Measurements from ENCODE around the gene TTI1.

The TTI1 gene

DNA sequence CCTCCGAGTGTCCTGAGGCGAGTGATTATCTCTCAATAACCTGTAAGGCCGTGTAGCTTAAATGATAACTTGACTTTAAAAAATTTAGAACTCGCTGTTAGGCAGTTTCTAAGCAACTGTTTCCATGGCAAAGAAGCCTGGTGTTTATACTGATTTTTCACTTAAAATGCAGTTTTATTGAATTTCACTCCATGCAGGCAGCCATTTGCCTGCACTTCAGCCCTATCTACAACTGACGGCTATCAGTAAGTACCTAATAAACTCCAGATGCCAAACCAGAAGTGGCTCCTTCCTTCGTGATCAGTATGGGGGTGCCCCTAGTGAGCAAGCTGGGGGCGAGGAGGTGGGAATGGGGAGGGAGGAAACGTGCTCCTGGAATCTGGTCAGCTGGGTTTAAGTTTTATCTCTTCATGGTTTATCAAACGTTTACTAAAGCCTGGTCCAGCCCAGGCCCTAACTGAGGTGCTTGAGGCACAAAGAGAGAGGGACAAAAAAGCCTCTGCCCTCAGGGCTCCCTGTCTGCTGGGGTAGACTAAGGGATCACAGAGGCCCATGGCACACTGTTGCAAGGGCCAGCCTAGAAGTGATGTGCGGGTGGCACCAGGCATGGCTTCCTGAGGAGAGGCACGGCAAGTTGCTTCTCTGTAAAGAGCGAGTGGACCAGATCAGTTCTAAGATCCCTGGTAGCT is 45.5 kb downstream of the TTI1 start:
- DNase-seq (ENCODE audit: low spot score) = no peak

DNA sequence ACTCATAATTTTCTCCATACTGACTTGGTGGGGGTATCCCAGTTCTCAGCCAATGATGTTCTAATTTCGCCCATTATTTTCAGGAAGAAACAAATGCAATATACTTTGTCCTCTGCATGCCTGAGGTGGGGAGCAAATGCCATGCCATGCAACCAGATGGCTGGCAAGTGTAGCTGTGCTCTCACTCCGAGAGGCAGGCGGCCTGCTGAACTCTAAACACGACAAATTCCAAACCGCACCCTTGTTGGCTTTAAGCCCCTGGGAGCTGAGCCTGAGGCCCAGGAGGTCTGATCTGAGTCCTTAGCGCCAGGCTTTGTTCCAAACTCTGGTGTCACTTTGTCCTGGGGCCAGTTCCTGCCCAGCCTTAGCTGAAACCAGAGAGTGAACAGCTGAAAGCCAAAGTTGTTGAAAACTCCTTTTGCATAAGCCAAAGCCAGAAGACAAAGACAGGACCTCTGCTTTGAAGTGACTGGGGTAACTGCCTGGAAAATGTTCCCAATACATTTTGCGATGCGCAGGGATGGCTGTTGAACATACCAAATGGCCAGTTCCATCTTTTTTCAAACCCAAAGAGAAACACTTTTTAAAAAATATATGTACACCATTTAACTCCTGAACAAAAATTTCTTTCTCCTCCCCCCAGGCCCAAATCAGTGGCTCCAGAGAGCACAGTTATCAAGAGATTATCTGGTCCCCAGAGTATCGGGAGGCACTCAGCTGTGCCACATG is 46.2 kb downstream of the TTI1 start:
- DNase-seq (ENCODE audit: low spot score) = no peak

DNA sequence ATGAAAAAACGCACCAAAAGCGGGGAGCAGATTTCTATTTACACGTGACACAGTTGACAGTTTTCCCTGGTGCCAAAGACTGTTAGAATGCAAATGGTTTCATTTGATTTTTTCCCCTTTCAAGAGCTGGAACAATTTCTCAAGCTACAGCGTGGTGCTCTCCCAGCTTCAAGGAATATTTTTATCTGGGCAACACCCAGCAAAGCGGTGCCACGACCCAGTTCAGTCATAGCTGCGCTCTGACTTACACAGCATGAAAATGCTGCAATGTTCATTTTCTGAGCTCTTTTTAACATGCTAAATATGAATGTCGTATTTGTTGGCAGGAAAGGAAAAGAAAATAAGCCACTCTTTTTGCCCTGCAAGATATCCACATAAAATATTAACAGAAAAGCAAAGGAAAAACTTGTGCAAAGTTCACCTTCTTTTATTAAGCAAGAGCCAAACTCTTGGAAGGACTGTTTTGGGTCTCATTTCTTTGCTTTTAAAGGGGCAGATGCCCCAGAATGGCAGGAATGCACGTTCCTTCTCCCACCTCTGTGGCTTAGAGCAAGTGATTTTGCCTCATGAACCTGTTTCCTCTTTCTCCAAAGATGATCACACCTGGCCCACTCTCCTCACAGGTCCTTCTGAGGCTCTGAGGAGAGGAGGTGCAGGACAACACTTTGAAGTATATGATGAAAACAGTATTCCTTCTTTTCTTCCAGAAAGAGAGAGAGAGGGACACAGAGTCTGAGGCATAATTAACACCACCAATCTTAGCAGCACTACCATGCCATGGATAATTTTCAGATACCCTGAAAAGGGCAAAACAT is 47.0 kb downstream of the TTI1 start:
- no peak for DNase-seq (ENCODE audit: low spot score)

DNA sequence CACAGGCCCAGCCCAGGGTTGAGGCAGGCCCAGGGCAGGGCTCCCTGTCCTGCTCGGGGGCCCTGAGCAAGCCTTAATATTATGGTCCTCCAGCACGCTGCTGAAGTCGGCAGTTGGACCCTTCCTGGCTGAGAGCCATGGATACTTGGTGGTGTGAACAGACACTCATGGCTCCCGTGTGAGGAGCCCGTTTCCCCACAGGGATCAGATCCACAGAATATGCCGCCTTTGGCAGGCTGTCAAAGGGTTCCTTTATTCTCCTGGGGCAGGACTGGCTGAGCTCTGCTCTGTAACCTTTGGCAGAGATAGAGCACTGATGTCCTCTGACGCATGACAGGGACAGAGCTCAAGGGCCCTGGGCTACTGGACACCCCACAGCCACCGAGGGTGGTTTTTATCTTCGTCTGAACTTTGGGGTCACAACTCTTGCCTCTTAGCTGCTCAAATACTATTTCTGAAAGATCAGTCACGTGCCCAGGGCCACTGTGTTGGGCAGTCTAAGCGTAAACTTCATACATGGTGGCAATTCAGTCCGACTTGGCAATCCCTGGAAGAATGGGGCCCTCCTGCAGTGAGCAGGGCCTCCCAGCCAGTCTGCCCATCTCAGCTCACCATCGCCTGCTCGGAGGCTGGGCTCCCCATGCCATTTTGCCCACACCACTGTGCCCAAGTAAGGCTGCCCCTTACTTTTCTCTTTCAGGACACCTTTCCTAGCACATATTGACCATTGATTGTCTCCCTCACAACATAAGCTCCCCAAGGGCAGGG is 49.1 kb downstream of the TTI1 start:
- no peak for DNase-seq (ENCODE audit: low spot score)

DNA sequence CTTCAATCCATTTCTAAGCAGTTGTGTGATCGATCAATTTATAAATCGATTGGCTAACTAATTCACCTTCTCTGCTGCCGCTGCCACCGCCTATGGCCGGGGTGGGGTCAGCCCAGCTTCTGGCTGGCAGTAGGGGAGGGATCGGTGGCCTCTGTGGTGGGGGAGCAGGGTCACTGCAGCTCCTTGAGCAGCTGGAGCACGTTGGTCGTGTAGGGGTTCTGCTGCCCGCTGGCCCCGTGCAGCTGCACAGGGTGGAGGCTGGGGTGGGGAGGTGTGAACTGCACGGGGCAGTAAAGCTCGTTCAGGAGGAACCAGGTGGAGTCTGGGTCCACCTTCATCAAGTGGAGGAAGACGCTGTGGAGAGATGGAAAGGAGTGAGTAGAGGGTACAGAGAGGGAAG is 50.0 kb downstream of the TTI1 start:
- no peak for DNase-seq (ENCODE audit: low spot score)

DNA sequence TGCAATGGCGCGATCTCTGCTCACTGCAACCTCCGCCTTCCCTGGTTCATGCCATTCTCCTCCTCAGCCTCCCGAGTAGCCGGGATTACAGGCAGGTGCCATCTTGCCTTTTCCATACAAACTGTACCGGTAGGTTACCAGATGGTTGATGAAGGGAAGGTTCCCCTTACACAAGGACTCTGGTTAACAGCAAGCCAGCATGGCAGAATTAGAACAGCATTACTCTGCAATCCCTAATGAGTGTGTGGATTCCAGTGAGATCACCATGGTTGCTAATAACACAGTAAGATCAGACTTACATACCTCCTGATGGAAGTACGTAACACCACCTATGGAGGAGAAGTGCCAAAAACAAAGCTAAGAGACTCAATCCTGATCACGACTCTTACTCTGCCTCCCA is 51.7 kb downstream of the TTI1 start:
- DNase-seq (ENCODE audit: low spot score) = no peak

DNA sequence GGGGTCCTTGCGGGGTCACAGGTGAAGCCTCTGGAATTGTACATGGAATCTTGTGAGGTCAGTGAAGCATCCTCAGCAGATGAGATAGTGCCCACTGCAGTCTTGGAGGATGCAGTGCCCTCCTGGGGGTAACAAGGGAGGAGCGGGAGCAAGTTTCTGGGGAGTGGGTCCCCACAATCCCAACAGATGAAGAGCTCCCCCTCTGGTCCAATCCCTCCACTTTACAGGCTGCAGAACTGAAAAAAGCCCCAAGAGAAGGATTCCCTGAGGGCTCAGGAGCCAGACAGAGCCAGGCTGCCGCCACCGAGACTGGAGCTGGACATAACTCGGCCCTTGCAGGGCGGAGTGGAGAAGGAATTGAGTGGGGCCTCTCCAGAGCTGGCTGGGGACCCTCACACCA is 52.4 kb downstream of the TTI1 start:
- no peak for DNase-seq (ENCODE audit: low spot score)

DNA sequence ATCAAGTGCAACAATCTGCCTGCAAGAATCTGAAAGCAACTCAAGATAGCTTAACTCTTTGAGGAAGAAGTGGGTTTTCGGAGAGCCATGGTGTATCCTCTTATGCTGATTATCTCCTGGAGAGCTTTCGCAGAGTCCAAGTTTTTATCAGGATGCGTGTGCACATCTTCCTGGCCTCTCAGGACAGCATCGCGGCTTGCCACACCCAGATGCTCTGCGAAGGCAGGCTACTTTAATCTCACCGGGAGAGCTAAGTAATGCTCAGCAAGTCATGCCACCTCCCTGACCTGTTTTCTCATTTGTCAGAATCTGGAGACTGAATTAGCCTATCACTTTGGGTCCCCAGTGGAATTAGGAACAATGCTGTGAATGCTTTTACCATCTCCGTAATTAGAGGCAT is 52.9 kb downstream of the TTI1 start:
- no peak for DNase-seq (ENCODE audit: low spot score)

DNA sequence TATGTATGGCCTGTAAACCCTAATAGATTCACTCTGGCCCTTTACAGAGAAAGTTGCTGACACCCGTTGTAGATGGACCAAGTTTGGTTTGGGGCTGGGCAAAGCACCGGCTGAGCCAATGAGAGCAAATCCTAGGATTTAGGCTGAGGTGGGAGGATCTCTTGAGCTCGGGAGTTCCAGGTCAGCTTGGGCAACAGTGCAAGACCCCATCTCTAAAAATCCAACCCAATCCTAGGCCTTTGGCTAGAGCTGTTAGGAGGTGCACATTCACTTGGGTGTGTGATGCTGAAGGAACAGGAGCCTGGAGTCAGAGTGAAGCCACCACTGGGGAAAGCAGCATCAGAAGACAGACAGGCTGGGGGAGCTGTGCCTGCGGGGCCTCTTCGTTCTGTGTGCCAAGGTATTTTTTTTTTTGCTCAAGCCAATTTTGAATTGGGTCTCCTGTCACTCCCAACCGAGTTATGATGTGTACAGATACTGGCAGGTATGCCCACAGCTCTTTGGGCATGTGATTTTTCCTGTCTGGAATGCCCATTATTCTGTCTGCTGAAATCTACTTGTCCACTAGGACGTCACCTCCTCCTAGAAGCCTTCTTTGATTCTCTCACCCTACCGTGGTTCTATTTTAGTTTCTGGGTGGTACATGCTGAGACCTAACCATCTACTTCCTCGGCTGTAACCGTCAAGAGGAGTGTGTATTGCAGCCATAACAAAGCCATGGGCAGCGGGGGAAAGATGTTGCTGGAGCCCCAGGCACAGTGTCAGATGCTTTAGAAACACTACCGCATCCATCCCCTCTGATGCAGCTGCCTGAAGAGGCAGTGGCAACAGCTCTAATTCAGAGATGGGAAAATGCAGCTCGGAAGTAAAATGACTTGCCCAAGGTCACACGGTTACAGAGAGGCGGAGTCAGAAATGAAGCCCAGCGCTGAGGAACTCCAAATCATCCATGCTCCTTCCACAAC is 54.0 kb downstream of the TTI1 start:
- no peak for DNase-seq (ENCODE audit: low spot score)

DNA sequence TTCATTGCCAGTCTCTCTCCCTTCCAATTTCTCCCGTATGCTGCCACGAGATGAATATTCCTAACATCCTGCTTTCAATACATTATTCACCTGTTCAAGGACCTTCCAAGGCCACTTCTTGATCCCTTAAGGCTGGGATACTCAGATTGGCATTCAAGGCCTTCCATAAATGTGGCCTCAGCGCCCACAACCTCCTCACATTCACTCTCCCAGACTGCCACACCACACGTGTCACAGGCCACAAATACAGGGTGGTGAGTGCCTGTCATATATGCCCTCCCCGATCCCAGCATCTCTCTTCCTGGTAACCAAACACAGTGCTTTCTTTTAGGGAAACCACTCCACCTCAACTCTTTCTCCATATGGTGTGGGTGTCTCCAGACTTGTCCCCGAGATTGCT is 55.5 kb downstream of the TTI1 start:
- DNase-seq (ENCODE audit: low spot score) = no peak

DNA sequence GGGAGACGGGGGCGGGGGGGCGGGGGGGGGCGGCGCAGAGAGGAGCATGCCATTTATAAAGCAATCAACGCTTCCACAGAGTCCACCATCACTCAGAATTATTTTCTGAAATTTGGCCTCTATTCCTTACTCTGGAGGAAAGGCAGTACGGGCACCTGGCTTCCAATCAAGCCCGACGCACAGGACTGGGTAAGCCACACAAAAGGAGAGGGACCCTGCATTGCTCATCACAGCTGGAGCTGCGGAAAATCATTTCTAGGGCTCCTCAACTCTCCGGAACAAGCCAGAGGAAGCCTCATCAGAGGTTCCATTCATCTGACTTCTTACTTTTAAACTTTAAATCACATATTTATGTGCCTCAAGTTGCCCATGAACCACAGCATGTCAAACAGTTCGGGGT is 55.9 kb downstream of the TTI1 start:
- DNase-seq (ENCODE audit: low spot score) = no peak

DNA sequence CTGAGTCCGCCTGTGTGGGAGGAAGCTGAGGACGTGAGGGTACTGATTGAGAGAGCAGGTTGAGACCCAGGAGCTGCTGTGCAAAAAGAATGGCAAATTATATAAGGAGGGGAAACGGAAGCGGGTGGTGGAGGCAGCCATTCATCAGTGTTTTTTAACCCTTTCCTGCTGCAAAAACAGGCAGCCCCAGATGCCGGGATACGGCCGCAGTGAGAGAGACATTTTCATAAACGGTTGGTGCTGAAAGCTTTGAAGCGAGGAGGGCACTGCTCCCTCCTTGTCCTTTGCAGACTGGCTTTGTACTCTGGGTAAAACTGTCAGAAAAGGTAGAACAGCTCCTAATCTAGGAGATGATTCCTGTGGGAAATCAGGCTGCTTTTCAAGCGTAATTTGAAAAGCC is 56.4 kb downstream of the TTI1 start:
- no peak for DNase-seq (ENCODE audit: low spot score)

DNA sequence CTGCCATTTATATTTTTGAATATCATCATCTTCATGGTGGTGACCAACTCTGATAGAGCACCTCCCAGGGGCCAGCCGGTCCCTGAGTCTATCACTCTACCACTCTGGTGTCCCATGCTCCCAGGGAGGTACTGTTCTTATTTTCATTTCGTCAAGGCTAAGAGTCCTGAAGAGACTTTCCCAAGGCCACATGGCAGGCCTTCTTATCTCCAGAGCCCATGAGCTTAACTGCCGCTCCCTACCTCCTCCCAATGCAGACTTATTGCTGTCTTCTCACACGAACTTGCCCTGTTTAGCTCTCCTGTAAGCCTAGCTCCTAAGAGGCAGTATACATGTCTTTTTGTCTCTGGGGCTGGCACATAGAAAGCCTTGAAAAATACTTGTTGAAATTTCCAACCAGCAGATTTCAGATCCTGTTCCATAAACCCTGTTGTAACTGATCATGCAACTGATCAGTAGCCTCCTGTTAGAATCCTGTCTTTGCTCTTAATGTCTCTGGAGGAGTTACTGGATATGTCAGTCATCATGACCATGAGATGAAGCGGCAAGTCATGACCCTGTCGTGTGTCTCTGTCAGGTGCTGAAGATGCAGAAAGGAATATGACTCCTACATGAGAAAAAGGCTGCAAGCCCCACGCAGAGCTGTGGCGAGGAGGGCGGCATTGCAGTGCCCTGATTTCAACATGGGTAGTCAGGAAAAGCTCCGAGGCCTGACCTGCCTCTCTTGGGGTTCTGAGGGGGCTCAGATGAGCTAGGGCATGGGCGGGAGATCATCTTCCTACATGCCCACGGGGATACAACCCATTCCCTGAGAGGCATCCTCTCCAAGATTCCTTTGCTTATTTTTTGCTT is 60.0 kb downstream of the TTI1 start:
- no peak for DNase-seq (ENCODE audit: low spot score)

DNA sequence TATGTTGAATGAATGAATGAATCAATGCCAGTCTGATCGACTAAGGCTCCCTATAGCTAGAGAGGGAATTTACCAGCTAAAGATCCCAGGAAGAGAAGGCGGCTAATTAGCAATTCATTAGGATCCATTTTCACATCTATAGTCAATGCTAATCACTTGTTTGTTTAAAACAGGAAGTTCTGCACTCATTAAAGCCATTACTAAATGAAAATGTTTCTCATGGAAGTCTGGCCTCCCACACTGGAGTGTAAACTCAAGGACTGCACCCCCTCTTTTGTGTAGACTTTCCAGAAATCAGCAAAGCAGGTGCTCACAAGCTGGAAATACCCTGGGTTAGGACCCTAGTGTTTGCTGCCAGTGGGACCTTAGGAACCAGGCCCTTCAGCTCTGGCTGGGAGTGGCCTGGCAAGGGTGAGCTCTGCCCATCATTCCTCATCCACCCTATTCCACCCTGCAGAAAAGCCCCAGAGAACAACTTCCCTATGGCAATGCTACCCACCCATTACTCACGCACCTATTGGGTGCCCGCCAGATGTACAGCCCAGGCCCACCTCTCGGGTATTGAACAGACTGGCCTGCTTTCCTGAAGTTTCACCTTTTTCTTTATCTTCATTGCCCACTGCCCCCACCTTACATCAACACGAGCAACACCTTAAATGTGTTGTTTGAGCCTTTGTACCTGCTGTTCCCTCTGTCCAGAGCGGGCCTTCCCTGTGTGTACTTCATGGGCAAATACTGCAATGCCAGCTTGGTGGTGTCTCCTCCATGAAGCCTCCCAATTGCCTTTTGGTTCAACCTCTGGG is 60.8 kb downstream of the TTI1 start:
- no peak for DNase-seq (ENCODE audit: low spot score)

DNA sequence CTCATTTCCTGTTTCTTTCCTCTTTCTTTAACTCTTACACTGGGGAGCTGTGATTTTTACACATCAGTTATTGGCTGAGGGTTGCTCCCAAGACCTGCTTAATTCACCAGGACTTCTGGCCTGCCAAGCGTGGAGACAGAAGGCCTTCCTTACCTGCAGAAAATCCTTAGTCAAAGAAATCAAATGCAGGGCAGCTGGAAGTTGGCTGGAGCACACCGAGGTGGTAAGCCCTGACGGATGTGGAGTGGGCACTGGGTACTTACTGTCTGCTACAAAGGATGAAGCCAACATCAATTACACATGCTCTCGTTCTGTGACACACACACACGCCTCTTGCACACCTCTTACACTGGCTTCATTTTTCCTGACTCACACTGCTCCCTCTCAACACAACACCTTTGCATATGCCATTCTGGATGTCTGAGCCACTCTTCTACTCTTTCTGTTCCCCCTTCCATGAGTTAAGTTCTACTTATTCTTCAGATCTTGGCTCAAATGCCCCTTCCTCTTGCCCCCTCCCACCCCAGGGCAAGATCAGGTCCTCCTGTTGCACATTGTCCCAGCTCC is 61.6 kb downstream of the TTI1 start:
- DNase-seq (ENCODE audit: low spot score) = no peak

DNA sequence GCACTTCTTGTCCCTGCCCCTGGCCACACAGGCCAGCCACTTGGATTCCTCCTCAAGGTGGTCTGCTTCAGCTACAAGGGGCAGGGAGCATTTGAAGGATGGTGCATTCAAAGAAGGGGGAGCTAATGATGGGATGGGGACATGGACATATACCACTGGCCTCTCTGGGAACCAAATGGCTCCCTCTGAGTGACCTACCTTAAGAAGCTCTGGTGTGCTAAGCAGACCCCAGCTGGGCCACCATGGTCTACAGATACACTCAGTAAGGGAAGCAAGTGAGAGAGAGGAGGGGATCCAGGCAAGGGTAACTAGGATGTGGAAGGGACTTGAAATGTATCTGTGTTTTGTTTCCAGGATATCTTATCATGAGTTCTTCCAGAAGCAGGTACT is 62.4 kb downstream of the TTI1 start:
- DNase-seq (ENCODE audit: low spot score) = no peak

DNA sequence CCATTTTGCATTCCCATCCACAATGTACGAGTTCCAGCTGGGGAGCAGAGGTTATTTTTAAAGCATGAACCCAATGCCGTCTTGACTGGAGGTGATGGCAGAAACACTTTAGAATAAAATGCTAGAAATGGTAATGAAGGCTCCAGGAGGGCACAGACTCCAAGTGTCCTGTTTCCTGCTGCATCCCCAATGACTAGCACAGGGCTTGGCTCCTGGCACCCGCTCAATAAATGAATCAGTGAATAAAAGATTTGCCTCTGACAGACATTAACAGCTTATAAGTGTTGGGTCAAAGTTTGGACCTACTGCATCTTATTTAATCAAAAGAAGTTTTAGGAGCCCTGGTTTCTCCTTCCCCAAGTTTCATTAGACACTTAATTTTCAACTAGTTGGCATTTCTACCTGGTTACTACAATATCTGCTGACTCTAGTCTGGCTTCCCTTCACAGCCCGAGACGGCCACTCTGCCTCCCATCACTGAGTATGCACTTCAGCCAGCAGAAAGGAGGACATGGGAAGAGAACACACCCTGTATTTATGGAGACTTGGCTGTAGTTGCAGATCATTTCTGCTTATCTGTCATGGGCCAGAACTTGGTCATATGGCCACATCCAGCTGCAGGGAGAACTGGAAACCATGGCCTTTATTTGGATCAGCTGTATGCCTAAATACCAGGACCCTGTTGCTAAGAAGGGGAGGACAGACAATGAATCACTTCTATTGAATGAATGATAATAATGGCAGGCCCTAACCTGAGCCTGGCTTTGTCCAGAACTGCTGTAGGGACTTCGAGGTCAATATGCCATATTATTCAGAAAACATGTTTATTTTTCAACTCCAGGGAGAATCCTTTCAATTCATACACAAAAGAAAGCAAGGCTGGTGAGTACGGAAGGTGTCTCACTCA is 63.1 kb downstream of the TTI1 start:
- no peak for DNase-seq (ENCODE audit: low spot score)

DNA sequence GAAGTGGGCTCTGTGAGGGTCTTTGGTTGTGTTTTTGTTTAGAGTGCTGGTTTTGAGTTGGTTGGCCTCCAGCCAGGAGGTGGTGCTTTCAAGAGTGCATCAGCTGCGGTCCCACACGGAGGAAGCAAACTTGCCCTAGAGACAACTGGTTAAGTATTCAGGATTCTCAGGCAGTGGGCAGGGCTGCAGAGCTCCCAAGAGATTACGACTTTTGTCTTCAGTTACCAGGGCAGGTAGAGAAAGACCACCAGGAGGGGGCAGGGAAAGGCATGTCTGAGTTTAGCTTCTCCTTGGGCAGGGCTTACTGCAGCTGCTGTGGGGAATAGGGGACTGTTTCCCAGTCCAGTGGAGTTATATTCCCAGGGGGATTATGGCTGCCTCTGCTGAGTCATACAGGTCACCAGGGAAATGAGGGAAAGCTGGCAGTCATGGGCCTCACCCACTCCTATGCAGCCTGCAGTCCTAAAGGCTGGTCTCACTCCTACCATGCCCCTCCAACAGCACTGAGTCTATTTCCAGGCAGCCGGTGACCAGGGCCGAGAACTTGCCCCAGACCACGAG is 64.3 kb downstream of the TTI1 start:
- DNase-seq (ENCODE audit: low spot score) = no peak

All from kidney capillary endothelial cell (primary cell).